Urinary bladder (tissue), 4 donors: Measurements from ENCODE around the gene SETDB2. TPM values are rescaled to one million over a fixed set of nuclear protein-coding genes. Genes with fewer than 3 reads are reported as not detected.
"Not testable (repeated sequence)": the region's sequence is repeated elsewhere in the genome, so short reads cannot be mapped to it uniquely, and the experiment has no call there.

ENCODE experiments used
- DNase-seq: peaks from one replicate; pipeline ENCODE4 v3.0.0-alpha.2; 2015; ENCODE audit errors: extremely low spot score
- H3K27ac ChIP-seq: one replicate; pipeline ENCODE4 v1.5.1; 2013; ENCODE audit warnings: low read depth, mild to moderate bottlenecking, moderate library complexity
- H3K36me3 ChIP-seq: one replicate; pipeline ENCODE4 v1.6.1; 2013; ENCODE audit warnings: mild to moderate bottlenecking, moderate library complexity; ENCODE audit not compliant: insufficient read depth
- H3K4me1 ChIP-seq: one replicate; pipeline ENCODE4 v1.6.1; 2013; ENCODE audit warnings: mild to moderate bottlenecking, moderate library complexity; ENCODE audit not compliant: insufficient read depth
- H3K4me3 ChIP-seq: one replicate; pipeline ENCODE4 v1.5.1; 2013; ENCODE audit warnings: low read depth, low read length
- WGBS: extraction: QIAGEN DNeasy Blood & Tissue Kit; methylation state at CpG from one replicate; pipeline ENCODE4 v1.1.7; 2013; 5-methylcytosine and 5-hydroxymethylcytosine counted together
- polyA plus RNA-seq: library from polyadenylated mRNA; stranded (reverse); fragments of 200-250 nt; gene quantifications from one replicate; pipeline ENCODE4 v1.2.3, GENCODE V29; 2013
- total RNA-seq: library from RNA; depleted of rRNA; stranded (reverse); fragments of >200 nt; gene quantifications from one replicate; pipeline ENCODE4 v1.2.3, GENCODE V29; 2014
- donor health status: healthy with polysubstance abuse.
- donor health status: healthy.

SETDB2 gene
- total and polyA plus RNA-seq, 2 donors = 5.9 to 26.1 TPM

DNA sequence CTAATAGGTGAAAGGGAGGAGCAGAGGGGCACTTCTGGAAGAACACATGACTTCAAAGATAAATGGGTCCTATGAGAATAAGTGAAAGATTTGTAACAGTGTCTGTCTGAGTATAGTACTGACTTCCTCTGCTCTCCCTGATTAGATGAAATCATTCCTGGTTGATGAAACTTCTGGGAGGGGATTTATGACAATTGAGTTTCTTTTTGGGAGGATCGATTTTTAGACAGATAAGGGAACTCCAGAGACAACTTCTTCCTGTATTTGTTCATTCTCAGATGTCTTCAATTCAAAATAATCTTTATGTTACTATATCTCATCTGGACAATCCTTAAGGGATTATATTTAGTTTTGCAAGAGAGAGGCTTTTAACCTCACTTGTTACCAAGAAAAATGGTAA is 20.0 kb downstream of the SETDB2 start:
- Histone ChIP-seq H3K4me1 (no peaks in the 10 kb centered on the region), H3K27ac (no peak overlapping the region), H3K36me3 (peaks cover 5% of the 10 kb centered on the region), H3K4me3 (no peak overlapping the region)
- no peak for DNase-seq
- 75% methylated on average over 1 of the region's 1 CpG for WGBS

DNA sequence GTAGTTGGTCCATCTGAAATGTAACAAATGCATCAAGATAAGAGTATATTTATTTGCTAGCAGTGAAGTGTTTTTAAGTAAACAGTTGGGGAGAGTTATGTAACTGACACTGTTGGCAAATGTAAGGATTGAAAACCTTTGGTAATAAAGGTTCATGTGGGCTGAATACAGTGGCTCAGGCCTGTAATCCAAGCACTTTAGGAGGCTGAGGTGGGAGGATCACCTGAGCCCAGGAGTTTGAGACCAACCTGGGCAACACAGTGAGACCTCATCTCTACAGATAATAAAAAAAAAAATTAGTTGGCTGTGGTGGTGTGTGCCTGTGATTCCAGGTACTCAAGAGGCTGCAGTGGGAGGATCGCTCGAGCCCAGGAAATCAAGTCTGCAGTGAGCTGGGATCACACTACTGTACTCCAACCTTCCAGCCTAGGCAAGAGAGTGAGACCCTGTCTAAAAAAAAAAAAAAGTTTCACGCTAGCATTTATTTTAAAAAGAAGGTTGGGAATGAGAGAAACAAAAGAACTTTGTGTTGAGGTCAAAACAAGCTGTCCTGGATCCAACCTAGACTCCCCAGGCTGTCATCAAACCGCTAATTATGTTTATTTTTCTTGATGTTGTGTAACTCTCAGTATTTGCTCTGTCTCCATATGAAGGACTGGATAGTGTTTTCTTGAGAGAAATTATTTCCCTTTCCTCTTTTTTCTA is 20.7 kb downstream of the SETDB2 start:
- WGBS = 93% methylated on average over 4 of the region's 4 CpGs
- H3K36me3 ChIP-seq = peaks cover 5% of the 10 kb centered on the region
- no peak for DNase-seq
- H3K4me1 ChIP-seq = no peaks in the 10 kb centered on the region
- H3K4me3 ChIP-seq = no peak overlapping the region
- no peak overlapping the region for H3K27ac ChIP-seq

DNA sequence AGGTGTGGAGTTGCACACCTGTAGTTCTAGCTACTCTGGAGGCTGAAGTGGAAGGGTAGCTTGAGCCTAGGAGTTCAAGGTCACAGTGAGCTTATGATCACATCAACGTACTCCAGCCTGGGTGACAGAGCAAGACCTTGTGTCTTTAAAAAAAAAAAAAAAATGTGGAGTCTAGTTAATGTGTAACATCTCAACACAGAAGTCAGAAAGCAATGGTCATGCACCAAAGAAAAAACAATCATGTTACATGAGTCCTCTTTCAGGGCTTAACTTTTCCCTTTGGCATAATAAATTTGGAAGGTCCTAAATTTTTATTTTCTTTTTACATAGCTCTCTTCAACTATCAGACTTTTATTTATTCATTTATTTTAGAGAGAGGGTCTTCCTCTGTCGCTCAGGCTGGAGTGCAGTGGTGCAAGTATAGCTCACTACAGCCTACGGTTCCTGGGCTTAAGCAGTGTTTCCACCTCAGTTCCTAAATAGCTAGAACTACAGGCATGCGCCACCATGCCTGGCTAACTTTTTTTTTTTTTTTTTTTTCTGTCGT is 22.3 kb downstream of the SETDB2 start:
- H3K27ac ChIP-seq = no peak overlapping the region
- 92% methylated on average over 5 of the region's 5 CpGs for WGBS
- H3K36me3 ChIP-seq = peaks cover 5% of the 10 kb centered on the region
- DNase-seq = no peak
- H3K4me3 ChIP-seq = no peak overlapping the region
- H3K4me1 ChIP-seq = no peaks in the 10 kb centered on the region

DNA sequence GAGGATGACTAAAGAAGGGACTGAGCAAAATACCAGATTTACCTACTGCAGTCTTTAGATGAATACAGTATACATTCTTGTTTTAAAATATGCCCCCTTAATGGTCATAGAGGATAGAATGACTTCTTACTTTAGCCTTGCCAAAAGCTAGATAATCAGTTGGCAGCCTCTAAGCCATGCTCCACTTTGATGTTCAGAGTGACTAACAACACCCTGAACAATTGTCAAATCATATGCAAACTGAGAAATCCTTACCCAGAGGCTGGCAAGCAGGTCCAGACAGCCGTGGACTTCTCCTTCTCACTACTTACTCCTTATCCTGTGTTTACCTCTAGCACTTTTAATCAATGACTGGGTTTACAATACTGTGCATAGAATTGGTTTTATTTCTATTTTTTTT is 28.1 kb downstream of the SETDB2 start:
- 56% methylated on average over 1 of the region's 1 CpG for WGBS

DNA sequence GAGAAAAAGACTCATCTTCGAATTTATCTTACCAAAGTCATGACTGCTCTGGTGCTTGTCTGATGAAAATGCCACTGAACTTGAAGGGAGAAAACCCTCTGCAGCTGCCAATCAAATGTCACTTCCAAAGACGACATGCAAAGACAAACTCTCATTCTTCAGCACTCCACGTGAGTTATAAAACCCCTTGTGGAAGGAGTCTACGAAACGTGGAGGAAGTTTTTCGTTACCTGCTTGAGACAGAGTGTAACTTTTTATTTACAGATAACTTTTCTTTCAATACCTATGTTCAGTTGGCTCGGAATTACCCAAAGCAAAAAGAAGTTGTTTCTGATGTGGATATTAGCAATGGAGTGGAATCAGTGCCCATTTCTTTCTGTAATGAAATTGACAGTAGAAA is 32.5 kb downstream of the SETDB2 start:
- WGBS = 94% methylated on average over 7 of the region's 7 CpGs
- Histone ChIP-seq H3K27ac (no peak overlapping the region), H3K4me1 (no peaks in the 10 kb centered on the region), H3K4me3 (no peak overlapping the region), H3K36me3 (peaks cover 3% of the 10 kb centered on the region)
- DNase-seq = no peak

More for the DNA sequence above, 28.1 kb downstream of the SETDB2 start:
- Histone ChIP-seq H3K4me1 (no peaks in the 10 kb centered on the region), H3K4me3 (no peak overlapping the region), H3K27ac (no peak overlapping the region), H3K36me3 (peaks cover 1% of the 10 kb centered on the region)
- no peak for DNase-seq

DNA sequence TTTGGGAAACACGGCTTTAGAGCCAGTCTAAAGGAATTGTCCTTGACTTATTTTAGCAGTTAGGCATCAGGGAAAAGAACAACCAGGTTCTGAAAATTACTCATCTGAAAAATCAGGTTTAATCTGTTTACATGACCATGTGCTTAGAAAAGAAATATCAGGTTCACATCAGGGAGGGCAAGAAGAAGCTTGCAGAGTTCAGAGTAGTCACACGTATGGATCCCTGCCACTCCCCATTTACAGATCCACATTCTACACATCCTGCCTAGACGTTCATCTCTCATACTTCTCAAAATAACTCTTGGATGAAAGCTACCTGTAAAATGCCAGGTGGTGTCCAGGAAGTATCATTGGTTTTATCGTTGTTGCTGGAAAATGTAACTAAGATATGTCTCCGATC is 37.7 kb downstream of the SETDB2 start:
- Histone ChIP-seq H3K4me1 (no peaks in the 10 kb centered on the region), H3K27ac (no peak overlapping the region), H3K4me3 (no peak overlapping the region), H3K36me3 (peaks cover 2% of the 10 kb centered on the region)
- no peak for DNase-seq
- WGBS = 71% methylated on average over 5 of the region's 5 CpGs

DNA sequence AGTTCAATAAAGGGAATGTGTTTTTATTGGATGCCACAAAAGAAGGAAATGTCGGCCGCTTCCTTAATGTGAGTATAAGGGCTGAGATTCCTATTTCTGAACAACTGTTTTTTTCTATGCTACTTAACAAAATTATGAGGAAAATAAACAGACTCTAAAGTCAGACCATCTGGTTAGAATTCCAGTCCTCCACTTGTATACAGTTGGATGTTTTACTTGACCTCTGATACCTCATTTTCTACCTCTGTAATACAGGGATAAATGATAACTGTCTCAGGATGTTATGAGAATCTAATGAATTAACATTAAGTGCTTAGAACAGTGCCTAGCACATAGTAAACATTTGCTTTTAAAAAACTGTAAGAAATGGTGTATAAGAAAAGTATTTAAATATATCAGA is 44.5 kb downstream of the SETDB2 start:
- 79% methylated on average over 2 of the region's 2 CpGs for WGBS
- no peaks in the 10 kb centered on the region for H3K4me1 ChIP-seq
- no peak overlapping the region for H3K27ac ChIP-seq
- DNase-seq = no peak
- H3K36me3 ChIP-seq = no peaks in the 10 kb centered on the region
- no peak overlapping the region for H3K4me3 ChIP-seq

DNA sequence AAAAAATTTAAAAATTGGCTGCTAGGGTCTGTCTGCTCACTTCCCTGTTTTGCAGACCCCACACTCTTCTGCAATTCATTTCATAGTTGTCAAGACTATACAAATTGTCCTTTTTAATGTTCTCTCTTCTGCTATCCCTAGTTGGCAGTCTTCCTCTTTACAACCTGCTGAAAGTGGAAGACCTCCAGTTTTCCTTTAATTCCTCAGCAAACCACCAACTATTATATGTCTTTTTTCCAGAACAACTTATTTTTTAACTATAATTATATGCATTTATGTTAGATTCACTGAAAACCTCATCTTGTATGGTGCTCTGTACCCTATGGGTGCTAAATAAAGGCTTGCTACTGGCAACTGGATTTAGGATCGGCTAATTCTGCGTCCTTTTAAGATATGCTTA is 50.6 kb downstream of the SETDB2 start:
- H3K27ac ChIP-seq = no peak overlapping the region
- no peaks in the 10 kb centered on the region for H3K36me3 ChIP-seq
- H3K4me3 ChIP-seq = peak overlapping the region; percentile 65
- WGBS = 51% methylated on average over 2 of the region's 2 CpGs
- no peaks in the 10 kb centered on the region for H3K4me1 ChIP-seq
- DNase-seq = no peak

DNA sequence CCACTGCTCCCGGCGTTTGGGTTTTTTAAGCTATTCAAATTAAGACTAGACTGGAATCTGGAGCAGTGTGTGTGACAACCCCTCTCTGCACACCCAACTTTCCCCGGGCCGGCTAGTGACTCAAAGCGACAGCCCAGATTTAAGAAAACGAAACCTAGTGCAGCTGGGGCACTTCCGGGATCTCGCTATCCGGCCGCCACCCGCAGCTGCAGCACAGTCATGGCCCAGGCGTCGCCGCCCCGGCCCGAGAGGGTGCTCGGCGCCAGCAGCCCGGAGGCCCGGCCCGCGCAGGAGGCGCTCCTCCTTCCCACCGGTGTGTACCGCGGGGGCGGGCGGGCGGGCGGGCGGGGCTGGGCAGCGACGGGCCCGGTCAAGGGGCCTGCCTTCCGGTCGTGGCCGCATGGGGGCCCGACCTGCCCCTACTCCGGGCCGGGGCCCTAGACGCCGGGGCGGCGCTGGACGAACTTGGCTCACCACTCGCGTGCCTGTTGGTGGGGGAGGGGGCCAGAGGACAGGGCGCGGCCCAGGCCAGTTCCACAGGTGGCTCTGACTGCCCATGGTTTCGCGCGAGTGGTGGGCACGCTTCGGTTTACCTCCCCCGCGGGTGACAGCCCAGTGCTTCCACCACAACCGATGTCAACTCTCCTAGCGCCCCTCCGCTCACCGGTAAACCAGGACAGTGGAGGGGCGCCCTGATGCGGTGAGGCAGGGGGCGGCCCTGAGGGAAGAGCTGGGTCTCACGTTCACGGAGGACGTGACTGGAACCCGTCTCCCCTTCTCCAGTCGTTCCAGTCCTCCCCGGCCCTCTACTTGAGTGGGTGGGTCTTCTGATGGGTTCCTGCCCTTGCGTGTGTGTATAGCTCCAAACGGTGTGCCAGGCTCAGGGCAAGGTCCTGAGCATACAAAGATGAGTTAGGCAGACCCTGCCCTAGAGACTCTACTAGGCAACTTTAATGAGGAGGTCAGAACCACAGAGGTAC is 52.0 kb downstream of the SETDB2 start, which contains the start of gene PHF11:
Gene PHF11, plus strand, starts transcription at position 171 of the 980 bp plus-strand sequence. Its CDS starts 49 bp downstream, at position 220.
- H3K4me1 ChIP-seq = no peaks in the 10 kb centered on the region
- peak within 1 kb of the TSS; percentile 65 for H3K4me3 ChIP-seq
- H3K27ac ChIP-seq = peak within 1 kb of the TSS; percentile 98
- DNase-seq = peak; percentile 55
- WGBS = 5% methylated on average over 71 of the region's 71 CpGs
- no peaks in the 10 kb centered on the region for H3K36me3 ChIP-seq

DNA sequence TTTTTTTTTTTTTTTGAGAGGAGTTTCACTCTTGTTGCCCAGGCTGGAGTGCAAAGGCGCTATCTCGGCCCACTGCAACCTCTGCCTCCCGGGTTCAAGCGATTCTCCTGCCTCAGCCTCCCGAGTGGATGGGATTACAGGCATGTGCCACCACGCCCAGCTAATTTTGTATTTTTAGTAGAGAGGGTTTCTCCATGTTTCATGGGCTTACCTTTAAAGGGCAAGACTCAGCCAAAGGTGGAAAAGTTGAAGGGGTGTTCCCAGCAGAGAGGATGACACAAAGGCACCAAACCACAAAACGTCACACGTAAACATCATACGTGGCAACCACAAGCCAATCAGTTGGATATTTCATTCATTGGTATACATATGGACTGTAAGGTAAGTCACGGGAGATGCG is 52.8 kb downstream of the SETDB2 start:
- H3K4me3 ChIP-seq, DNase-seq, H3K27ac ChIP-seq, H3K36me3 ChIP-seq, H3K4me1 ChIP-seq: not testable (repeated sequence)
- 72% methylated on average over 11 of the region's 11 CpGs for WGBS

DNA sequence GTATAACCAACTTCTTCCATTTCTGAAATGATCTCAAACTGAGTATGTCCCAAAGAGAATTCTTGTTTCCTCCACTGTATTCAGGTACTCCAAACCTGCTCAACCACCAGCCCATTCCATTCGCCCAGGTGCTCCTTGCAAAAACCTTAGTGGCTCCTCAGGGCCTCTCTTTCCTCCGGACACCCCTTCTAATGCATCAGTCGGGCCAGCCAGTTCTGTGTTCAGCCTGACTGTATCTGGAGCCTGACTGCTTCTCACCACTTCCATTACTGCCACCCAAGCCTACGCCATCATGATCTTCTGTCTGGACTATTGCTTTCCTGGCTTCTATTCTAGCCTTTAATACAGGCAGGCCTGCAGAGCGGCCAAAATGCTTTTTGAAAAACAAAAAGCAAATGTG is 53.2 kb downstream of the SETDB2 start:
- H3K4me3 ChIP-seq = no peak overlapping the region
- WGBS = 81% methylated on average over 5 of the region's 5 CpGs
- no peak for DNase-seq
- no peaks in the 10 kb centered on the region for H3K4me1 ChIP-seq
- H3K27ac ChIP-seq = no peak overlapping the region
- H3K36me3 ChIP-seq = no peaks in the 10 kb centered on the region

DNA sequence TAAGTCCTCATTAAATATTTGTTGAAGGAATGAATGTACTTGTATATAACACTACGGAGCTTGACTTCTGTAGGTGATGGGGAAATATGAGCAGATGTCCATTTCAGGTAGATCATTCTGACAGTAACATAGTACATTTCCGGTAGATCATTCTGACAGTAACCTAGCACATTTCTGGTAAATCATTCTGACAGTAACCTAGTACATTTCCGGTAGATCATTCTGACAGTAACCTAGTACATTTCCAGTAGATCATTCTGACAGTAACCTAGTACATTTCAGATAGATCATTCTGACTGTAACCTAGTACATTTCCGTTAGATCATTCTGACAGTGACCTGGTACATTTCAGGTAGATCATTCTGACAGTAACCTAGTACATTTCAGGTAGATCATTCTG is 54.1 kb downstream of the SETDB2 start:
- H3K4me1 ChIP-seq = no peaks in the 10 kb centered on the region
- H3K27ac ChIP-seq = no peak overlapping the region
- WGBS = 86% methylated on average over 4 of the region's 4 CpGs

DNA sequence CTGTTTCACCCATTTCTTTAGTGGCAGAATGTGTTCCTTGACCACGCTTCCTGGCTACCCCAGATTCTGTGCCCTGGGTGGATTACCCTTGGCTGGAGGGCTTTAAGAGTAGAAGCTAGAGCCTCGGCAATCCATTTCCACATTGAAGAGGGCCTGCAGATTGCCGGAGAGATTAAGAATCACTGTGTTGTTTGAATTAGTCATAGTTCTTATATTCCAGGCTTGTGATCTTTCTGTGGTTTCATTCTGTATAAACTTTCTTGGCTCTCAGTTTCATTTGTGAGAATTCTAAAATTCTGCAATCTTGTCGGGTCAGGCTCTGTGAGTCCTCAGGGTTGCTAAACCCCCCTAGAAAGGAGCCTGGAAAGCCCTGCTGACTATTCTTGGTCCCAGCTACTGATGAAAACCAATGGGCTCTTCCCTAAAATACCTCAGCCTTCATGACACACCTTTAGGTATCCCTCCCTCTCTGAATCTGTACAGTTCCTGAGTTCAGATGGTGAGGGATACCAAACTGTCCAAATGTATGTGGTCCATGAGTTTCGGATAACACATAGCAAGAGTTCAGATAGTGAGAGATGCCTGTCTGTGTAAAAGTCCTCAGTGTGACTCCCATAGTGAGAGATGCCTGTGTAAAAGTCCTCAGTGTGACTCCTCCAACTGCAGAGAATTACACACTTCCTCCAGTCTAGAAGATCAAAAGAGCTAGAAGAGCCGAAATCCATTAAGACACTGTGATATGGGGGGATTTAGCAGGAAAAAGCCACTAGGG is 56.0 kb downstream of the SETDB2 start:
- H3K36me3 ChIP-seq = no peaks in the 10 kb centered on the region
- no peak for DNase-seq
- no peaks in the 10 kb centered on the region for H3K4me1 ChIP-seq
- WGBS = 53% methylated on average over 6 of the region's 6 CpGs
- H3K4me3 ChIP-seq = no peak overlapping the region
- H3K27ac ChIP-seq = peak overlapping the region; percentile 6

More for the DNA sequence above, 54.1 kb downstream of the SETDB2 start:
- H3K36me3 ChIP-seq = no peaks in the 10 kb centered on the region
- no peak overlapping the region for H3K4me3 ChIP-seq
- DNase-seq = no peak
